ENCODE results near the gene FHAD1.

DNA sequence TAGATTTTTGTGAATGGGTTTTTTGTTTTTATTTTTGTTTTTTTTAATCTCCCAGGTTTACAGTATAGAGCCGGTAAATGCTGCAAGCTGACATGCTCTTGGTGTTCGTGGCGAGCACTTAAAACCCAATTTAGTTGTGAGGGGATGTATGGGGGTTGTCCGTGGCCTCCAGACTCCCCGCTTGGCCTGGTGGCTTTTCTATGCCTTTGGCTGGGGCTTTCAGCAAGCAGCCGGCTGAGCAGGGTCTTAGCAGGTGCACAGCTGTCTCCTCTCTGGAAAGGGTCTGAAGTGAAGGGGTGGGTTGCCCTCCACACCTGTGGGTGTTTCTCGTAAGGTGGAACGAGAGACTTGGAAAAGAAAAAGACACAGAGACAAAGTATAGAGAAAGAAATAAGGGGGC lies 131.7 kb downstream of the FHAD1 start:
- TF ChIP-seq POLR2A (IDR thresholded peaks at IDR 0.05): no peak
- TF ChIP-seq, protein P1, sequence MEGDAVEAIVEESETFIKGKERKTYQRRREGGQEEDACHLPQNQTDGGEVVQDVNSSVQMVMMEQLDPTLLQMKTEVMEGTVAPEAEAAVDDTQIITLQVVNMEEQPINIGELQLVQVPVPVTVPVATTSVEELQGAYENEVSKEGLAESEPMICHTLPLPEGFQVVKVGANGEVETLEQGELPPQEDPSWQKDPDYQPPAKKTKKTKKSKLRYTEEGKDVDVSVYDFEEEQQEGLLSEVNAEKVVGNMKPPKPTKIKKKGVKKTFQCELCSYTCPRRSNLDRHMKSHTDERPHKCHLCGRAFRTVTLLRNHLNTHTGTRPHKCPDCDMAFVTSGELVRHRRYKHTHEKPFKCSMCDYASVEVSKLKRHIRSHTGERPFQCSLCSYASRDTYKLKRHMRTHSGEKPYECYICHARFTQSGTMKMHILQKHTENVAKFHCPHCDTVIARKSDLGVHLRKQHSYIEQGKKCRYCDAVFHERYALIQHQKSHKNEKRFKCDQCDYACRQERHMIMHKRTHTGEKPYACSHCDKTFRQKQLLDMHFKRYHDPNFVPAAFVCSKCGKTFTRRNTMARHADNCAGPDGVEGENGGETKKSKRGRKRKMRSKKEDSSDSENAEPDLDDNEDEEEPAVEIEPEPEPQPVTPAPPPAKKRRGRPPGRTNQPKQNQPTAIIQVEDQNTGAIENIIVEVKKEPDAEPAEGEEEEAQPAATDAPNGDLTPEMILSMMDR (IDR thresholded peaks at IDR 0.05): no peak

All from right lobe of liver (tissue), 4 donors.